SK-N-MC (cell line): ENCODE measurements around the gene SNX8.

ENCODE experiments used
- EZH2 ChIP-seq: fragments of 200-600 bp; sonication (generic); IDR thresholded peaks from one replicate; pipeline ENCODE4 v1.6.1; 2017; ENCODE audit warnings: antibody characterized with exemption
- FOXP2 ChIP-seq: optimal IDR thresholded peaks from 2 replicates; pipeline ENCODE3; 2011; ENCODE audit warnings: mild to moderate bottlenecking, moderate library complexity; ENCODE audit not compliant: insufficient read depth; ENCODE audit errors: extremely low read length, control extremely low read depth
- POLR2AphosphoS5 ChIP-seq: IDR thresholded peaks from 2 replicates; pipeline ENCODE4 v1.6.1; 2012; ENCODE audit warnings: mild to moderate bottlenecking, low read depth, low read length, borderline replicate concordance

GRCh38 chr7:2237109-2237602 lies 77.1 kb downstream of the SNX8 start:
- no peak for TF ChIP-seq POLR2AphosphoS5
- TF ChIP-seq EZH2 = no peak
- no peak for TF ChIP-seq FOXP2
